ENCODE measurements around the gene XPNPEP1.

The XPNPEP1 gene

DNA sequence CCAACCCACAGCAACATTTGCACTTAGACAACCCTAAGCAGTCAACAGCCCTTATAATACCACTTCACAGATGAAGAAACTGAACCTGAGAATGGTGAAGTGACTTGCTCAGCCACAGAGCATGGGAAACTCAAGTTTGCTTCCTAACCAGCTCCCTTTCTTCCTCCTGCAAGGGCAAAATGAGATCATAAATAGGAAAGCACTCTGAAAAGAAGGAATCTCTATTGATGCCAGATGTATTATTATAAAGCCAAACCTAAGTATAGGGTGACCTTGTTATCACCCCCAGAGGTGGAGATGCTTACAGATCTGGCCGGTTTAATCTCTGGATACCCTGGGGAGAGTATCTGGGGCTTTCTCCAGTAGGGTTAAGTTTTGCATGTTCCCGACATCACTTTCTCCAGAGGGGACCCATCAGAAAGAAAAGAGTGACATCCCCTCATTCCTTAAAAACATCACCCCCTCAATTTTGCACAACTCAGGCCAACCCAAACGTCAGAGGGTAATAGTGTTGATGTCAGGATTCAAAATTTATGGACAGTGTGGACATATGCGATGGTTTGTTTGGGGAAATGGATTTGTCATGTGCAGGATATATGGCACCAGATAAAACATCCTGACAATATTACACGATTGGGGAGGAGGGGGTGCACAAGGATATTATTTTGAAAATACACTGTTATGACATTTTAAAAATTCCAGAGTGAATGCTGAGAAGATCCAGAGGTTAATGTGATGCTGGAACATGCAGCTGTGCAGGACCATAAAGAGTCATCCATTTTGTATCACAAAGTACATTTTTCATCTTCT, 24.0 kb upstream of the XPNPEP1 start:
- H3K36me3 ChIP-seq (ENCODE audit: insufficient read depth, insufficient read length, low read length), result no peaks in the 10 kb centered on the region
- H3K9ac ChIP-seq (ENCODE audit: insufficient read length, low read depth), result no peak overlapping the region
- DNase-seq (ENCODE audit: low read depth, low spot score), result no peak
- H3K4me3 ChIP-seq (ENCODE audit: insufficient read length, low read depth), result no peak overlapping the region
- H3K9me3 ChIP-seq (ENCODE audit: insufficient read depth, low read length), result no peaks in the 10 kb centered on the region
- H3K4me1 ChIP-seq (ENCODE audit: insufficient read depth, insufficient read length), result no peaks in the 10 kb centered on the region
- no peaks in the 10 kb centered on the region for H3K27me3 ChIP-seq (ENCODE audit: insufficient read depth, insufficient read length)
- TF ChIP-seq YY1 (IDR thresholded peaks at IDR 0.05; ENCODE audit: insufficient read depth, insufficient read length) (no peak), SUZ12 (IDR thresholded peaks at IDR 0.05; ENCODE audit: extremely low read depth, insufficient read depth, insufficient read length) (no peak), ZNF274 (IDR thresholded peaks at IDR 0.05; ENCODE audit: low read depth, low read length) (no peak)

DNA sequence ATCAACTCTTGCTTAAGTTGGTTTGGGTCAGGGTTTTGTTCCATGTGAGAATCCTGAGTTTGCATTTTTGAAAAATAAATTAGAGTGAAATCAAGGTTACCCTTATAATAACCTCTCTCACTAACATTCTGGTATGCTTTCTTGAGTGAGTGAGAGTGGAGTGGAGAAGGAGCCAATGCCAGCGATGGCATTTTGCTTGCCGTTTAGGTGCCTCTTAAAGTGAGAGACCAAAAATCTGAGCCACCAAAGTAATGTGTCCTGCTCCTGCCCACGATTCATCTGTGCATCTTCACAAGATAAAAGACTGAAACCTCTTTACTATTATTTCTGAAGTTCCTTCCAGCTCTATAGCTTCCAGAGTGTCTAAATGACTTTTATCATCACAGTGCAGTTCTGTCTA, 23.4 kb upstream of the XPNPEP1 start:
- TF ChIP-seq ZNF274 (IDR thresholded peaks at IDR 0.05; ENCODE audit: low read depth, low read length) (no peak), SUZ12 (IDR thresholded peaks at IDR 0.05; ENCODE audit: extremely low read depth, insufficient read depth, insufficient read length) (no peak), YY1 (IDR thresholded peaks at IDR 0.05; ENCODE audit: insufficient read depth, insufficient read length) (no peak)
- Histone ChIP-seq H3K36me3 (ENCODE audit: insufficient read depth, insufficient read length, low read length) (no peaks in the 10 kb centered on the region), H3K9me3 (ENCODE audit: insufficient read depth, low read length) (no peaks in the 10 kb centered on the region), H3K27me3 (ENCODE audit: insufficient read depth, insufficient read length) (no peaks in the 10 kb centered on the region), H3K4me1 (ENCODE audit: insufficient read depth, insufficient read length) (no peaks in the 10 kb centered on the region), H3K4me3 (ENCODE audit: insufficient read length, low read depth) (no peak overlapping the region), H3K9ac (ENCODE audit: insufficient read length, low read depth) (no peak overlapping the region)
- DNase-seq (ENCODE audit: low read depth, low spot score), result no peak

DNA sequence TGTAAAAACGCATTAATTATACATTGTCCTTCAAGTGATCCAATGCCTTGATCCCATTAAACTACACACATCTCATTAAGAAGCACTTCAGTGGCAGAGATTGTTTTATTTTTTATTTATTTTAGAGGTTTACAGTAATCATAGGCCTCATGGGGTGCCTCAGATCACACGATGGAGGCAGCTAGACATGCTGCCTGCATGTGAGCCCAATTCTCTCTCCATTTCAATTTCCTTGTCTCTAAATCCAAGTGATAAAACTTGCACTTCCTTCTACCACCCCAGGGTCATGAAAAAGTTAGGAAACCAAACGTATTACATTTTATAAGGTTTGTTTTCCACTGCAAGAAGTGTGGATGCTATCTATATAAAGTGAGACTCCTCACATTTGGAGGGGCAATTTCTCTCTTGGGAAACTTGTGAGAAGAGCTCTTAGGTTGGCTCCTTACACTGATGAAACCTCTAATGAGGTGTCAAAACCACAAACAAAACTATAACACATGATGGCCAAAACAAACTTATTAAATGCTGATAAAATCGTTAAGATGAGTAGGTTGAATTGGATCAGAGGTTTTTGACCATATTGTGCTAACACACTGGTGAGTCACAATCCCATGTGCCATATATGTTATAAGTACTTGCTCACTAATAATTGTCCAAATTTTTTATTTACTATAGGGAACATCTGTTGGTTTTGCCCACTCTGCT, 22.3 kb upstream of the XPNPEP1 start:
- no peak for TF ChIP-seq ZNF274 (IDR thresholded peaks at IDR 0.05; ENCODE audit: low read depth, low read length)
- TF ChIP-seq YY1 (IDR thresholded peaks at IDR 0.05; ENCODE audit: insufficient read depth, insufficient read length), result no peak
- no peak for TF ChIP-seq SUZ12 (IDR thresholded peaks at IDR 0.05; ENCODE audit: extremely low read depth, insufficient read depth, insufficient read length)
- H3K4me3 ChIP-seq (ENCODE audit: insufficient read length, low read depth), result no peak overlapping the region
- H3K9me3 ChIP-seq (ENCODE audit: insufficient read depth, low read length), result no peaks in the 10 kb centered on the region
- H3K4me1 ChIP-seq (ENCODE audit: insufficient read depth, insufficient read length), result no peaks in the 10 kb centered on the region
- no peaks in the 10 kb centered on the region for H3K27me3 ChIP-seq (ENCODE audit: insufficient read depth, insufficient read length)
- no peak overlapping the region for H3K9ac ChIP-seq (ENCODE audit: insufficient read length, low read depth)
- no peak for DNase-seq (ENCODE audit: low read depth, low spot score)
- H3K36me3 ChIP-seq (ENCODE audit: insufficient read depth, insufficient read length, low read length), result no peaks in the 10 kb centered on the region

DNA sequence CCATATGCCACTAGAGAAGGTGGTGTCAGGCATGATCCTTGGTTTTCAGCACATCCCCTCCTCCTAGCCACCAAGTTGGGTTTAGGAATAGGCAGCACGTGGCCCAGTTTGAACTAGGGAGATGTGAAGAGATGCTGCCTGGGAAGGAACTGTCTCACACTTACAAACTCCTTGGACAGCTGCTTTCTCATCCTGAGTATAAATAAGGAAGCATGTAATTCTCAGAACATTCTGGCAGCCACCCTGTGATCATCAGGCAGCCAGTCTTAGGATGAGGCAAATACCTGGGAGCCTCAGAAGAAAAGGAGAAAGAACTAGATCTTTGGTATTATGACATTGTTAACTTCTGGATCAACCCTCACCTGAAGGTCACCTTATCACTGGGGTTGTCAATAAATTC, 21.3 kb upstream of the XPNPEP1 start:
- H3K27me3 ChIP-seq (ENCODE audit: insufficient read depth, insufficient read length), result no peaks in the 10 kb centered on the region
- H3K9me3 ChIP-seq (ENCODE audit: insufficient read depth, low read length), result no peaks in the 10 kb centered on the region
- H3K4me1 ChIP-seq (ENCODE audit: insufficient read depth, insufficient read length), result no peaks in the 10 kb centered on the region
- H3K36me3 ChIP-seq (ENCODE audit: insufficient read depth, insufficient read length, low read length), result no peaks in the 10 kb centered on the region
- no peak overlapping the region for H3K9ac ChIP-seq (ENCODE audit: insufficient read length, low read depth)
- no peak overlapping the region for H3K4me3 ChIP-seq (ENCODE audit: insufficient read length, low read depth)
- no peak for DNase-seq (ENCODE audit: low read depth, low spot score)
- TF ChIP-seq YY1 (IDR thresholded peaks at IDR 0.05; ENCODE audit: insufficient read depth, insufficient read length), result no peak
- TF ChIP-seq ZNF274 (IDR thresholded peaks at IDR 0.05; ENCODE audit: low read depth, low read length), result no peak
- no peak for TF ChIP-seq SUZ12 (IDR thresholded peaks at IDR 0.05; ENCODE audit: extremely low read depth, insufficient read depth, insufficient read length)

DNA sequence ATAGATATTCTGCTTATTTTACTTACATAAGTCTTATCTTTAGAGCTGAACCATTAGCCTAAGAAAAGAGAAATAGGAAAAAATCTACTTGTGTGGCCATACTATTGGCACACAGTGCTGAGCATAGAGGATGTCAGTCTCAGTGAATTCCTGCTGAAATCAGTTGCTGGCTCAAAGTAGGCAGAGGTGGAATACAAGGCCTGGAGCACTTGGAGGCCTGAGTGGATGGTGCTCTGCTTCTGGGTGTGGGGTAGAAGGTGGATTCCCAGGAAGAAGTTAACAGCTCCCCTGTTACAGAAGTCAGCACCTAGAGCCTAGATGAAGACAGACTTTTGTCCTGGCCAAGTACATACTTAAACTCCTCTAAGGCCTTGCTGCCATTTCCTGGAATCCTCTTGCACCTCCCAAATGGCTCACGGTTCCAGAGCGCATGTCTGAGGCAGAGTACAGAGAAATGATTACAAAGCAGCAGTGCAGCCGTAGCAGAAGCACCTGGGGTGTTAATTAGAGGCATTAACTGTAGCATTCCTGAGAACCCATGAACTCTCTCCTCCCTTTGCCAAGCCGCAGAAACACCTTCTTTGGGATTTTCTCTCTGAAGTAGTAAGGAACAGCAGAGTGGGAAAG, 18.0 kb upstream of the XPNPEP1 start:
- Histone ChIP-seq H3K36me3 (ENCODE audit: insufficient read depth, insufficient read length, low read length) (no peaks in the 10 kb centered on the region), H3K9ac (ENCODE audit: insufficient read length, low read depth) (no peak overlapping the region), H3K27me3 (ENCODE audit: insufficient read depth, insufficient read length) (no peaks in the 10 kb centered on the region), H3K4me3 (ENCODE audit: insufficient read length, low read depth) (no peak overlapping the region), H3K4me1 (ENCODE audit: insufficient read depth, insufficient read length) (no peaks in the 10 kb centered on the region), H3K9me3 (ENCODE audit: insufficient read depth, low read length) (no peaks in the 10 kb centered on the region)
- TF ChIP-seq ZNF274 (IDR thresholded peaks at IDR 0.05; ENCODE audit: low read depth, low read length) (no peak), SUZ12 (IDR thresholded peaks at IDR 0.05; ENCODE audit: extremely low read depth, insufficient read depth, insufficient read length) (no peak), YY1 (IDR thresholded peaks at IDR 0.05; ENCODE audit: insufficient read depth, insufficient read length) (no peak)
- no peak for DNase-seq (ENCODE audit: low read depth, low spot score)

DNA sequence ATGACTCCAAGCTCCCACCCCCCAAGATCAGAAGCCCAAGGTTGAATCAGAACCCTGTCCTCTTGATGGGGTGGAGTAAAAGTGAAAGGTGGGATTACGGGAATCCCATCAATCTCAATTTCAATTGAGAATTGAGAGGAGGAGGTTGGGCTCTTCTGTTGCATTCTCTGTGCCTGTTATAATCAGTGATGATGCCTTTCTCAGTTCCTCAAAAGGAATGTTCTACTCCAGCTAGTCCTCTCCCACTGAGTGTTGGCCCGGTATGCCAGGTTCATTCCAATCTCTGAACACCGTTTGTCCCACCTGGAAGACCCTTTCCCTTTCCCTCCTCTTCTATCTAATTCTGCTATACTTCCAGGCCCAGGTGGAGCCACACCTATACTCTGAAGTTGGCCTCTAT, 17.2 kb upstream of the XPNPEP1 start:
- Histone ChIP-seq H3K27me3 (ENCODE audit: insufficient read depth, insufficient read length) (no peaks in the 10 kb centered on the region), H3K9ac (ENCODE audit: insufficient read length, low read depth) (no peak overlapping the region), H3K9me3 (ENCODE audit: insufficient read depth, low read length) (no peaks in the 10 kb centered on the region), H3K4me1 (ENCODE audit: insufficient read depth, insufficient read length) (no peaks in the 10 kb centered on the region), H3K4me3 (ENCODE audit: insufficient read length, low read depth) (no peak overlapping the region), H3K36me3 (ENCODE audit: insufficient read depth, insufficient read length, low read length) (no peaks in the 10 kb centered on the region)
- no peak for TF ChIP-seq SUZ12 (IDR thresholded peaks at IDR 0.05; ENCODE audit: extremely low read depth, insufficient read depth, insufficient read length)
- no peak for TF ChIP-seq YY1 (IDR thresholded peaks at IDR 0.05; ENCODE audit: insufficient read depth, insufficient read length)
- TF ChIP-seq ZNF274 (IDR thresholded peaks at IDR 0.05; ENCODE audit: low read depth, low read length), result no peak
- no peak for DNase-seq (ENCODE audit: low read depth, low spot score)

DNA sequence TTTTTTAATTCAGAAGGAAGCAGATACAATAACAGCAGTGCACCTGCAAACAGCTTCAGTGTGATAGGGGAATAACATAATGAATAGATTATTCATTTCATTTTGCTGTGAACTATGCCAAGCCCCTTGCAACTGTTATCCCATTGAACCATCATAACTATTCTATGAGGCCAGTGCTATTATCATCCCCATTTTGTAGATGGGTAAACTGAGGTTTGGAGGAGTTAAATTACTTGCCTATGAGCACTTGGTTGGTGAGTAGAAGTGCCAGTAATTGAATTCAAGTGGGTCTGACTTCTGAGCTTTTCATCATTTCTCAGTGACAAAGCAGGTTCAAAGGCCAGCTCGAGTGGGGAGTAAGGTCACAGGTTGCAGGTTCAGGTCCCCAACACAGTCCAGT, 16.8 kb upstream of the XPNPEP1 start:
- H3K27me3 ChIP-seq (ENCODE audit: insufficient read depth, insufficient read length), result no peaks in the 10 kb centered on the region
- no peaks in the 10 kb centered on the region for H3K4me1 ChIP-seq (ENCODE audit: insufficient read depth, insufficient read length)
- no peaks in the 10 kb centered on the region for H3K9me3 ChIP-seq (ENCODE audit: insufficient read depth, low read length)
- no peak for TF ChIP-seq YY1 (IDR thresholded peaks at IDR 0.05; ENCODE audit: insufficient read depth, insufficient read length)
- no peak for TF ChIP-seq ZNF274 (IDR thresholded peaks at IDR 0.05; ENCODE audit: low read depth, low read length)
- no peak for TF ChIP-seq SUZ12 (IDR thresholded peaks at IDR 0.05; ENCODE audit: extremely low read depth, insufficient read depth, insufficient read length)
- no peak for DNase-seq (ENCODE audit: low read depth, low spot score)
- no peak overlapping the region for H3K4me3 ChIP-seq (ENCODE audit: insufficient read length, low read depth)
- H3K36me3 ChIP-seq (ENCODE audit: insufficient read depth, insufficient read length, low read length), result no peaks in the 10 kb centered on the region
- H3K9ac ChIP-seq (ENCODE audit: insufficient read length, low read depth), result no peak overlapping the region
